ENCODE measurements around the gene ZDHHC17. TPM values are rescaled to one million over a fixed set of nuclear protein-coding genes. Genes with fewer than 3 reads are reported as not detected.
A peak's percentile ranks its signal among the peaks of the same experiment; 100 is the strongest.

Gene ZDHHC17
- total RNA-seq, 1 donor from 2014 or later = 58.8 TPM

DNA sequence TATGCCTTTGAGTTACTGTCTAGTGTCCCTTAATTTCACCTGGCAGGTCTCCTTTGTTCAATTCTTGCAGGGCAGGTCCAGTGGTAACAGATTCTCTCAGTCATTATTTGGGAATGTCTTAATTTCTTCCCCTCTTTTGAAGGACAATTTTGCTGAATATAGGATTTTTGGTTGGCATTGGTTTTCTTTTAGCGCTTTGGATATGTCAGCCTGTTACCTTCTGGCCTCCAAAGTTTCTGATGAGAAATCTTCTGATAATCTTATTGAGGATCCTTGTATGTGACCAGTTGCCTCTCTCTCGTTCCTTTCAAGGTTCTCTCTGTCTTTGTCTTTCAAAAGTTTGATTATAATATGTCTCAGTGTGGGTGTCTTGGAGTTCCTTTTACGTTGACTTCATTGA is 38.1 kb downstream of the ZDHHC17 start:
- Mint-ChIP-seq H3K36me3 (ENCODE audit: low read depth) (peaks cover 42% of the 10 kb centered on the region), H3K27me3 (ENCODE audit: low read depth) (no peaks in the 10 kb centered on the region), H3K27ac (ENCODE audit: unreplicated experiment) (no peak overlapping the region), H3K4me1 (no peaks in the 10 kb centered on the region), H3K9me3 (peaks cover 8% of the 10 kb centered on the region), H3K4me3 (no peak overlapping the region)
- no peak for DNase-seq (ENCODE audit: low read depth, low spot score)
- TF ChIP-seq, protein P1, sequence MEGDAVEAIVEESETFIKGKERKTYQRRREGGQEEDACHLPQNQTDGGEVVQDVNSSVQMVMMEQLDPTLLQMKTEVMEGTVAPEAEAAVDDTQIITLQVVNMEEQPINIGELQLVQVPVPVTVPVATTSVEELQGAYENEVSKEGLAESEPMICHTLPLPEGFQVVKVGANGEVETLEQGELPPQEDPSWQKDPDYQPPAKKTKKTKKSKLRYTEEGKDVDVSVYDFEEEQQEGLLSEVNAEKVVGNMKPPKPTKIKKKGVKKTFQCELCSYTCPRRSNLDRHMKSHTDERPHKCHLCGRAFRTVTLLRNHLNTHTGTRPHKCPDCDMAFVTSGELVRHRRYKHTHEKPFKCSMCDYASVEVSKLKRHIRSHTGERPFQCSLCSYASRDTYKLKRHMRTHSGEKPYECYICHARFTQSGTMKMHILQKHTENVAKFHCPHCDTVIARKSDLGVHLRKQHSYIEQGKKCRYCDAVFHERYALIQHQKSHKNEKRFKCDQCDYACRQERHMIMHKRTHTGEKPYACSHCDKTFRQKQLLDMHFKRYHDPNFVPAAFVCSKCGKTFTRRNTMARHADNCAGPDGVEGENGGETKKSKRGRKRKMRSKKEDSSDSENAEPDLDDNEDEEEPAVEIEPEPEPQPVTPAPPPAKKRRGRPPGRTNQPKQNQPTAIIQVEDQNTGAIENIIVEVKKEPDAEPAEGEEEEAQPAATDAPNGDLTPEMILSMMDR (conservative IDR thresholded peaks at IDR 0.05) = no peak

DNA sequence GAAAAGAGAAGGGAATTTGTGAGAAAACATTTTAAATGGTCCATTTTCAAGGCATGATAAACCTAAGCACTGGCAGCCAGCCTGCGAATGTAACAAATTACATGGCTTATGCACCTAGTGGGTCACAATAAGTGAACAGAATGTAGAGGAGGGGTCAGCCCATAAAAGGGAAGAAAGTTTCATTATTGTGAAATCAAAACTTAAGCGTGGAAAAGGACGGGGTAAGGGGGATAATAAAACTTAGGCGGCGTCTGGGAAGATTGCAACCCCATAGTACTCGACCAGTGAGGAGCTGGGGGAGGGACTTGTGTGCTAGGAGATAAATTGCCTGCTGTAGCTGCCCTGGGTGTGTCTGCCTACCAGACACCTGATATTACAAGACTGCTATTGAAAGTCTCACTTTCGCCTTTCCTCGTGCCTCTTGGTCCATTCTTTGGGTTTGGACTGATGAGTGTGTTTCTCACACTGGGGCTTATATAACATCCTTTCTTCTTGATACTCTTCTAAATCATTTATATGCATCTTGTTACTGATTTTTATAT is 40.6 kb downstream of the ZDHHC17 start:
- Mint-ChIP-seq H3K27me3 (ENCODE audit: low read depth) (no peaks in the 10 kb centered on the region), H3K9me3 (peaks cover 8% of the 10 kb centered on the region), H3K4me3 (no peak overlapping the region), H3K27ac (ENCODE audit: unreplicated experiment) (no peak overlapping the region), H3K4me1 (no peaks in the 10 kb centered on the region), H3K36me3 (ENCODE audit: low read depth) (peaks cover 28% of the 10 kb centered on the region)
- TF ChIP-seq, protein P1 (conservative IDR thresholded peaks at IDR 0.05) = no peak
- DNase-seq (ENCODE audit: low read depth, low spot score) = no peak

DNA sequence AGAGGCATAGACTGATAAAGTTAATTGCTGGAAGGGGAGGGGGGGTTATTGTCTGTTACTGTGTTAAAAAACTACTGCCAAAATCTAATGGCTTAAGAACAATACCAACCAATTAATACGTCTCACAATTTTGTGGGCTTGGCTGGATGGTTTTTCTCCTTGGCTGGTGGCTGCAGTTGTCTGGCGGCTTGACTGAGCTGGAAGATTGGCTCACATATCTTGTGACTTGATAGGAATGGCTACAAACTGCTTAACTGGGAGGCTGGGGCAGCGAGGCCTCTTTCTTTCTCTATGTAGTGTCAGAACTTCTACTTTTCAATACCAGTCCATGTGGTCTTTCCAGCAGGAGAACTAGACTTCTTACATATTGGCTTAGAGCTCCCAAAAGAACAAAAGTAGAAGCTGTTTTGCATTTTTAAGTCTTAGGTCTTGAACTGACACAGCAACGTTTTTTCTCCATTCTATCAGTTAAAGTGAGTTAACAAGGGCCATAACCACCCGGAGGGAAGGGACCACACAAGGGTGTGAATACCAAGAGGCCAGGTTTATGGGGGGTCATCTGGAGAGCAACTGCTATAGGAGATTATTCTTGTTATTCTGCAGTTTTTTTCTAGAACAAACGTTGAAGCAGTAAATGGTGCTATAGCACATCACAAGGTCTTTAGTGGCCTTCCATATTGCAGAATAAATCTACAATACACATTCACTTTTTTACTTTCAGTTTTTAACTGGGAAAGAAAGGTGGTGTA is 46.9 kb downstream of the ZDHHC17 start:
- Mint-ChIP-seq H3K4me3 (no peak overlapping the region), H3K27ac (ENCODE audit: unreplicated experiment) (peak overlapping the region; percentile 73)

DNA sequence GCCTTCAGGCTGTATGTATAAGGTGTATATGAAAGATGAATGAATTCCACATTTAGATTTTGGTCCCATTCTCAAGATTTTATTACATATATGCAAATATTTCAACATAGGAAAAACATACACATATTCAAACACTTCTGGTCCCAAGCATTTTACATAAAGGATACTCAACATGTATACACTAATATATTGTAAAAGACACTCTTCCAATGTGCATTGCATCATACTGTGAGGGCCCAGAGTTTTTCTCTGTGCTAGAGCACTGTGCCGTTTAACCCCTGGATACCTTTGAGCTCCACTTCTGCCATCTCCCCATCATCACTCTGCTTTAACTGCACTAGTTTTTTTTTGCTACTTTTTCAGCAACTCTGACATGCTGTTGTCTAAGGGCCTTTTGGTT is 48.1 kb downstream of the ZDHHC17 start:
- TF ChIP-seq, protein P1 (conservative IDR thresholded peaks at IDR 0.05) = no peak
- no peaks in the 10 kb centered on the region for H3K27me3 Mint-ChIP-seq (ENCODE audit: low read depth)
- peaks cover 3% of the 10 kb centered on the region for H3K36me3 Mint-ChIP-seq (ENCODE audit: low read depth)
- no peaks in the 10 kb centered on the region for H3K9me3 Mint-ChIP-seq
- H3K27ac Mint-ChIP-seq (ENCODE audit: unreplicated experiment) = no peak overlapping the region
- no peak overlapping the region for H3K4me3 Mint-ChIP-seq
- DNase-seq (ENCODE audit: low read depth, low spot score) = no peak
- H3K4me1 Mint-ChIP-seq = peaks cover 5% of the 10 kb centered on the region

More for the DNA sequence above, 46.9 kb downstream of the ZDHHC17 start:
- peaks cover 5% of the 10 kb centered on the region for H3K4me1 Mint-ChIP-seq
- H3K36me3 Mint-ChIP-seq (ENCODE audit: low read depth) = peaks cover 3% of the 10 kb centered on the region
- DNase-seq (ENCODE audit: low read depth, low spot score) = no peak
- no peaks in the 10 kb centered on the region for H3K9me3 Mint-ChIP-seq
- H3K27me3 Mint-ChIP-seq (ENCODE audit: low read depth) = no peaks in the 10 kb centered on the region
- TF ChIP-seq, protein P1 (conservative IDR thresholded peaks at IDR 0.05) = no peak

DNA sequence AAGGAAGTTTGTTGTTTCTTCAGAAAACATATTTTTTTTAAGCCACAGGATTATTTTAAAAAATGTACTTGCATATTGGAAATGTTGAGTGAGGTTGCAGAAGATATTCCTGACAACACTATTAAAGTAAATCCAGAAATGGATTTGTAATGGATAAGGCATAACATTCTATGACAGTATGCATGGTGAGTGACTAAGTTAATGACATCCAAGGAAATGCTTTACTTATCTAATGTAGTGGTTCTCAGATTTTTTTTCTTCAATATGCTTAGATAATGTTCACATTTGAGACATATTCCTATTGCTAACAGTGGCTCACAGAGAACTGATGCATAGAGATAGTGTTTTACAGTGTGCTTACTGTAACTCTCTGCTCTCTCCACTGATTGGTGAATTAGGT is 49.4 kb downstream of the ZDHHC17 start:
- H3K4me1 Mint-ChIP-seq = peaks cover 5% of the 10 kb centered on the region
- no peaks in the 10 kb centered on the region for H3K27me3 Mint-ChIP-seq (ENCODE audit: low read depth)
- H3K27ac Mint-ChIP-seq (ENCODE audit: unreplicated experiment) = no peak overlapping the region
- DNase-seq (ENCODE audit: low read depth, low spot score) = no peak
- H3K36me3 Mint-ChIP-seq (ENCODE audit: low read depth) = peaks cover 3% of the 10 kb centered on the region
- no peaks in the 10 kb centered on the region for H3K9me3 Mint-ChIP-seq
- H3K4me3 Mint-ChIP-seq = no peak overlapping the region
- TF ChIP-seq, protein P1 (conservative IDR thresholded peaks at IDR 0.05) = no peak

All from neural crest cell (in vitro differentiated cells).